ENCODE results near the gene CIC.
A peak's percentile ranks its signal among the peaks of the same experiment; 100 is the strongest.

CIC gene

DNA sequence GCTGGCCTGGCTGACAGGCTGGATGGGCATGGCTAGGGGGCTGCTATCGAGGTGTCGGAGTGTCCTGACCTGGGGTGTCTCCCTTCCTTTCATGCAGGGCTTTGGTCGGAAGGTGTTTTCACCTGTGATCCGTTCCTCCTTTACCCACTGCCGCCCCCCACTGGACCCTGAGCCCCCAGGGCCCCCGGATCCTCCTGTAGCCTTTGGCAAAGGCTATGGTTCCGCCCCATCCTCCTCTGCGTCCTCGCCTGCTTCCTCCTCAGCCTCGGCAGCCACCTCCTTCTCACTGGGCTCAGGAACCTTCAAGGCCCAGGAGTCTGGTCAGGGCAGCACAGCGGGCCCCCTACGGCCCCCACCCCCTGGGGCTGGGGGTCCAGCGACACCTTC, 21.1 kb downstream of the CIC start:
- no peak for DNase-seq

DNA sequence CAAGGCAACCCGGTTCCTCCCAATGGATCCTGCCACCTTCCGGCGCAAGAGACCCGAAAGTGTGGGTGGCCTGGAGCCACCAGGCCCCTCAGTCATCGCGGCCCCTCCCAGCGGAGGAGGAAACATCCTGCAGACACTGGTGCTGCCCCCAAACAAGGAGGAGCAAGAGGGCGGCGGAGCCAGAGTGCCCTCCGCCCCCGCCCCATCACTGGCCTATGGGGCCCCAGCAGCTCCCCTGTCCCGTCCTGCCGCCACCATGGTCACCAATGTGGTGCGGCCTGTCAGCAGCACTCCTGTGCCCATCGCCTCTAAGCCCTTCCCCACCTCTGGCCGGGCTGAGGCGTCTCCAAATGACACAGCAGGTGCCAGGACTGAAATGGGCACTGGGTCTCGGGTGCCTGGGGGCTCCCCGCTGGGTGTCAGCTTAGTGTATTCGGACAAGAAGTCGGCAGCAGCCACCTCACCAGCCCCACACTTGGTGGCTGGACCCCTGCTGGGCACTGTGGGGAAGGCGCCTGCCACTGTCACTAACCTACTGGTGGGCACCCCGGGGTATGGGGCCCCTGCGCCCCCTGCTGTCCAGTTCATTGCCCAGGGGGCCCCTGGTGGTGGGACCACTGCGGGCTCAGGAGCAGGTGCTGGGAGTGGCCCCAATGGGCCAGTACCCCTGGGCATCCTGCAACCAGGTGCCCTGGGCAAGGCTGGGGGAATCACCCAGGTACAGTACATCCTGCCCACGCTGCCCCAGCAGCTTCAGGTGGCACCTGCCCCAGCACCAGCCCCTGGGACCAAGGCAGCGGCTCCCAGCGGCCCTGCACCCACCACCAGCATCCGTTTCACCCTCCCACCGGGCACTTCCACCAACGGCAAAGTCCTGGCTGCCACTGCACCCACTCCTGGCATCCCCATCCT, 21.7 kb downstream of the CIC start:
- DNase-seq: peak; percentile 40

DNA sequence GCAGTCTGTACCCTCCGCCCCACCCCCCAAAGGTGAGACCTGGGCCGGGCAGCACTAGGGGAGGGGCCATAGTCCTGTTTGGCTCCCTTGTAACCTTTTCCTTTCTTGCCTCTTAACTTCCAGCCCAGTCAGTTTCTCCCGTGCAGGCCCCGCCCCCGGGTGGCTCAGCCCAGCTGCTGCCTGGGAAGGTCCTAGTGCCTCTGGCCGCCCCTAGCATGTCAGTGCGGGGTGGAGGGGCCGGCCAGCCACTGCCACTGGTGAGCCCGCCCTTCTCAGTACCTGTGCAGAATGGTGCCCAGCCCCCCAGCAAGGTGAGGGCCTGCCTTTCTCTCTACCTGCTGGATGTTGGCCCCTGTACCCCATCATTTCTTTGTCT, 22.4 kb downstream of the CIC start:
- DNase-seq: no peak

DNA sequence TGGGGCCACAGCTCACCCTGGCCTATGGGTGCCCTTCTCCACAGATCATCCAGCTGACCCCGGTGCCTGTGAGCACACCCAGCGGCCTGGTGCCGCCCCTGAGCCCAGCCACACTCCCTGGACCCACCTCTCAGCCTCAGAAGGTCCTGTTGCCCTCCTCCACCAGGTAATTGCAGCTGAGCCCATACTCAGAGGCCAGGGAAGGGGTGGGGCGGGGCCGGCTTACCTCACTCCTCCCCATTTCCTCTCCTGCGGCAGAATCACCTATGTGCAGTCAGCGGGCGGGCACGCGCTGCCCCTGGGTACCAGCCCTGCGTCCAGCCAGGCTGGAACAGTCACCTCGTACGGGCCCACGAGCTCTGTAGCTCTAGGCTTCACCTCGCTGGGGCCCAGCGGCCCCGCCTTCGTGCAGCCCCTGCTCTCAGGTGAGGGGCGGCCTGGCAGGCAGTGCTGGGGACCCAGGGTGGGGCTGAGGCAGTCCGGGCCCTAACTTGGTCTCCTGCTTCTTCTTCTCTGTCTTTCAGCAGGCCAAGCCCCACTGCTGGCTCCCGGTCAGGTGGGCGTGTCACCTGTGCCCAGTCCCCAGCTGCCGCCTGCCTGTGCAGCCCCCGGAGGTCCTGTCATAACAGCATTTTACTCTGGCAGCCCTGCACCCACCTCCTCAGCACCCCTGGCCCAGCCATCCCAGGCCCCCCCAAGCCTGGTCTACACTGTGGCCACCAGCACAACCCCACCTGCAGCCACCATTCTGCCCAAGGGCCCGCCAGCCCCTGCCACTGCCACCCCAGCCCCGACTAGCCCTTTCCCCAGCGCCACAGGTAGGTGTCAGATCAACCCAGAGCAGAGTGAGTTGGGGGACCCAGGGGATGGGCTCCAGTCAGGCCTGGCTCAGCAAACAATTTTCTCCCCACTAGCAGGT, 23.2 kb downstream of the CIC start:
- no peak for DNase-seq

DNA sequence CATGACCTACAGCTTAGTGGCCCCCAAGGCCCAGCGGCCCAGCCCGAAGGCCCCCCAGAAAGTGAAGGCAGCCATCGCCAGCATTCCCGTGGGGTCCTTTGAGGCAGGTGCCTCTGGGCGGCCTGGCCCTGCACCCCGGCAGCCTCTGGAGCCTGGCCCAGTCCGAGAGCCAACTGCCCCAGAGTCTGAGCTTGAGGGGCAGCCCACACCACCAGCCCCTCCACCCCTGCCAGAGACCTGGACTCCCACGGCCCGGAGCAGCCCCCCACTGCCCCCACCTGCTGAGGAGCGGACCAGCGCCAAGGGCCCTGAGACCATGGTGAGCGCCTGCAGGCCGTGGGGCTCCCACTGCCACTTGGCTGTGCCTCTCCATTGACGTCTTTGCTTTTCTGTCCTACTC, 23.9 kb downstream of the CIC start:
- DNase-seq: no peak

DNA sequence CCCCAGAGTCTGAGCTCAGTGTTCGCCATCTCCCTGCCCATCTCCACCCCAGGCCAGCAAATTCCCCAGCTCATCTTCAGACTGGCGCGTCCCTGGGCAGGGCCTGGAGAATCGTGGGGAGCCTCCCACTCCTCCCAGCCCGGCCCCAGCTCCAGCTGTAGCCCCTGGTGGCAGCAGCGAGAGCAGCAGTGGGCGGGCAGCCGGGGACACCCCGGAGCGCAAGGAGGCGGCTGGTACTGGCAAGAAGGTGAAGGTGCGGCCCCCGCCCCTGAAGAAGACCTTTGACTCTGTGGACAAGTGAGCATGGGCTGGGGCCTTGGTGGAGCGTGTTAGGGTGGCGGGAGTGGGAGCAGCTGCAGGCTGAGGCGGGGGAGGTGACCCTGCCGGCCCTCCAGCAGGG, 24.5 kb downstream of the CIC start:
- DNase-seq: no peak

DNA sequence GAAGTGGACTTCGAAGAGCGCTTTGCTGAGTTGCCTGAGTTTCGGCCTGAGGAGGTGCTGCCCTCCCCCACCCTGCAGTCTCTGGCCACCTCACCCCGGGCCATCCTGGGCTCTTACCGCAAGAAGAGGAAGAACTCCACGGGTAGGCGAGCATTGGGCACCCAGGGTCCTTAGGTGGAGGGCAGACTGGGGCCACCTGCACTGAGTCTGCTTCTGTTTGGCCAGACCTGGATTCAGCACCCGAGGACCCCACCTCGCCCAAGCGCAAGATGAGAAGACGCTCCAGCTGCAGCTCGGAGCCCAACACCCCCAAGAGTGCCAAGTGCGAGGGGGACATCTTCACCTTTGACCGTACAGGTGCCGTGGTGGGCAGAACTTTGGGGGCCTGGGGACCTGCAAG, 24.9 kb downstream of the CIC start:
- no peak for DNase-seq

DNA sequence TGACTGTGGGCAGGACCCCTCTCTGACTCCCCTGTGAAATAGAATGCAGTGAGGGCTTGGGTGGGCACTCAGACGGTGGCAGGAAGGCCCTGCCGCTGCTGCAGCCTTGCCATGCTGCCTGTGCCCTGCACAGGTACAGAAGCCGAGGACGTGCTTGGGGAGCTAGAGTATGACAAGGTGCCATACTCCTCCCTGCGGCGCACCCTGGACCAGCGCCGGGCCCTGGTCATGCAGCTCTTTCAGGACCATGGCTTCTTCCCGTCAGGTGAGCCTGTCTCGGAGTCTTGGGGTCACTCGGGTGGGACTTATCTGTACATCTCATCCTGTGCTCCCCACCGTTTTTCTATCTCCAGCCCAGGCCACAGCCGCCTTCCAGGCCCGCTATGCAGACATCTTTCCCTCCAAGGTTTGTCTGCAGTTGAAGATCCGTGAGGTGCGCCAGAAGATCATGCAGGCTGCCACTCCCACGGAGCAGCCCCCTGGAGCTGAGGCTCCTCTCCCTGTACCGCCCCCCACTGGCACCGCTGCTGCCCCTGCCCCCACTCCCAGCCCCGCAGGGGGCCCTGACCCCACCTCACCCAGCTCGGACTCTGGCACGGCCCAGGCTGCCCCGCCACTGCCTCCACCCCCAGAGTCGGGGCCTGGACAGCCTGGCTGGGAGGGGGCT, 25.6 kb downstream of the CIC start:
- DNase-seq: no peak

DNA sequence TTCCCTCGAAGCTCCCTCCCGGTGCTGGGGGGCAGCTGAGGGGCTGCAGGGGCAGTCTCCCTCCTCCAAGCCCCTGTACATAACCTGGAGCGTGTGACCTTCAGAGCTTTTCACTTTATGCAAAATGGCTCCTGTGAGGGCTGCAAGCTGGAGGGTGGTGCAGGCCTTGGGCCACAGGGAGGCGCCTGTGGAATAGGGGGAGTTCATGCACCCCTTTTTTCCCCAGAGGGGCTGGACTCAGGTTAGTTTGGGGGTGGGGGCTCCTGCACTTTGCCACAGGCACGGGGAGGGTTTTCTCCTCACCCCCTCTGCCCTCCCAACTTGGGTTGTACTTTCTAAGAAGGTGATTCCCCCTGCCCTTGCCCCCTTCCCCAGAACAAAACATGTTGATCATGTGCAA, 26.3 kb downstream of the CIC start:
- DNase-seq: no peak

DNA sequence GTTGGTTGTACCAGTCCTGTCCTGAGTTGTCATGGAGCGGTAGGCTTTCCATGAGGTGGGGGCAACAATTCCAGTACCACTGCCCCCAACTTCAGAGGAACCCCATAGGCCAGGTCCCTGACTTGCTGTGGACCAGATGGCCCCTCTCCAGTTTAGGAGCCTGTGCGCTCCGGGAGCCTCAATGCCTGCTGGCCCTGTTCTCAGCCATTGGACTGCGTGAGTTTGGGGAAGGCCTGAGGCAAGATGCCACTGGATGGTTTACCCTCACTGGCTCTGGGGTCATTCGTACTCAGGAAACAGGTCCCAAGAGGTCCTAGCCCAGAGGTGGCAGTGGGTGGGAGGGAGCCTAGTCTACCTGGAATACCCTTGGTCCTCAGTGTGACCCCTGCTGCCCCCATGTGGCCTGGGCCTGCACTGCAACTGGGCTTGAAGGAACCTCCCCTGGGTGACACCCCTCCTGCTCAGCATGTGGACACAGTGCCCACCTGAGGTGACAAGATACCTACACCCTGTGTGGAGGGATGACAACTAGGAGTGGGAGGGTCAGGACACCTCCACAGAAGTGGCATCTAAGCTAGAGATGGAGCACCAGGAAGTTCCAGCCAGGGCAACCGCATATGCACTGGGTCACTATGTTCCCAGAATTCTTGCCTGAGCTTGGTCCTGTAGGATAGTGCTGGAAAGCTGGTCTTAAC, 26.9 kb downstream of the CIC start:
- no peak for DNase-seq

DNA sequence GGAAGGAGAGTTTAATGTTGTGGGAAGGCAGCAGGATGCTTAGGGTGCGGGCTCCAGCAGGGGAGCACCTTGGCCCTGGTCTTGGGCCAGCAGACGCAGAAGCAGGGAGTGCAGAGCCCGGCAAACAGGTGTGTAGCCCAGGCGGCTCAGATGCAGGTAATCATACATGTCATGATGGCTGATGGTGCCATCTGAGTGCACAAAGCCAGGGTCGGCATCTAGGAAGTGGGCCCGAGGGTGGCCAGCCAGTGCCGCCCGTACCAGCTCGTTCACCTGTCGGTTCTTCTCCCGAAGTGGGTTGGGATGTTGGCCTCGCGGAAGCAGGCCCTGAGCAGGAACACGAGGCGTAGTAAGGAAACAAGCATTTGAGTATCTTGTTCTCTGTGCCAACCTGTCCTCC, 28.0 kb downstream of the CIC start:
- no peak for DNase-seq

DNA sequence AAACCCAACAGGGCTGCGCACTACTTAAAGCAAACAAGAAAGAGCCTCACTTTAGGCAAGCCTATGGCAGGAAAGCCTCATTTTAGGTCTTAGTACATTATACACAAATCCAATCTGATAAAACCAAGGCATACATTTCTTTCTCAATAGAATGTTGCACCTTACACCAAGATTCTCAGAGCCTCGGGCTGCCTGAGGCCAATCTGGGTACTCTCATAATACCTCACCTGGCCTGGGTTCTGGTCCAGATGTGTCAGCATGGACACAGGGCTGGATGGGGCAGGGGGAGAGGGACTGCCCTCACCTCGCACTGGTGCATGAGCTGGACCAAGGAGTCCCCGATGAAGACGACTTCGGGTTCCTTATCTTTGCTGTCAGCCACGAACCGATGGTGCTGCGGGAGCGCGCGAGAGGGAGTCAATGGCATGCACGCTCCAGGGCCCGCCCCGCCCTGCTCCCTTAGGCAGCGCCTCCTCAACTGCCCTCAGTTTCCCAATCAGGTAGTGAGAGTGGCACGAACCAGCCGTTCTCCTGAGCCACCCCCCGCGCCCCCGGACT, 32.7 kb downstream of the CIC start, which contains the start of gene PRR19:
TSS of gene PRR19 (plus strand) at position 487 of the 558 bp plus-strand sequence. CDS start 7,453 bp downstream, outside the sequence.
- no peak for DNase-seq

DNA sequence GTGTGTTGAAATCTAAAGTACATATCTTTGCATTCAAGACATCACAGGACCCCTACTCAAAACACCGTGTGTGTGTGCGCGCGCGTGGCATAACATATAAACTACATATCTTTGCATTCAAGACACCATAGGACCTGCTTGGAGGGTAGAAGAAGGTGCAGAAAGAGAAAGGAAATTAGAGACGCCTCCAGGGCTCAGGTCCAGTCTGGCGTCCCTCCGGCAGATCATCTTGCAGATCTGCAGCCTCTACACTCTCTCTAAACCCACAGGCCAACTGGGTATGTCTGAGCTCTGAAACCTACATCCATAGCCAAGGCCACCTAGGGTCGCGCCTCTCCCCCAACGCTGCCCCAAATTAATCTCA, 34.0 kb downstream of the CIC start:
- DNase-seq: no peak

DNA sequence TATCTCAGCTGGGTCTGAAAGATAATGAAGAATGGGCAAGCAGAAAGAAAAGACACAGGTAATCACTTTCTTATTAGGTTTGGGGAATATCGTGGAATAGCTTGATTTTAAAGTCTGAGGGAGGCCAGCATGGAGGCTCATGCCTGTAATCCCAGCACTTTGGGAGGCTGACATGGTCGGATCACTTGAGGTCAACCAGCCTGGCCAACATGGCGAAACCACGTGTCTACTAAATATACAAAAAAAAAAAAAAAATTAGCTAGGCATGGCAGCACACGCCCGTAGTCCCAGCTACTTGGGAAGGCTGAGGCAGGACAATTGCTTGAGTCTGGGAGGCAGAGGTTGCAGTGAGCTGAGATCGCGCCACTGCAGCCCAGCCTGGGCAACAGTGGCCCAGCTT, 34.8 kb downstream of the CIC start:
- DNase-seq: no peak

DNA sequence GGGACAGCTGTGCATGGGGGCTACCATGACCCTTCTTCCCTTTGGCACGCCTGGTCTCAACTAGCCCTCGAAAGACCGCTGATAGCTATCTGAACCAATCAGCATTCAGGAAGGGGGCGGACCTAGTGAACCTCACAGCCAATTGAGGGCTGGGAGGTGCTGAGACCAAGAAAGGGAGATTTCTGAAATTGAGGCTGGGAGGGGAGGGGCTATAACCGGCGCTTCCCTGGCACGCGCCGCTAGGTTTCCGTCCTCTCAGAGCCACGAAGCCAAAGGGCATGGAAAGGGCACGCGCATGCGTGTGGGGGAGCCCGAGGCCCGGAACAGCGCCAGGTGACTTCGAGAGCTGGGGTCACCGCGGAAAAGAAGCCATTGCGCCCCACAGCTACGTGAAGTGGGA, 37.6 kb downstream of the CIC start:
- no peak for DNase-seq

DNA sequence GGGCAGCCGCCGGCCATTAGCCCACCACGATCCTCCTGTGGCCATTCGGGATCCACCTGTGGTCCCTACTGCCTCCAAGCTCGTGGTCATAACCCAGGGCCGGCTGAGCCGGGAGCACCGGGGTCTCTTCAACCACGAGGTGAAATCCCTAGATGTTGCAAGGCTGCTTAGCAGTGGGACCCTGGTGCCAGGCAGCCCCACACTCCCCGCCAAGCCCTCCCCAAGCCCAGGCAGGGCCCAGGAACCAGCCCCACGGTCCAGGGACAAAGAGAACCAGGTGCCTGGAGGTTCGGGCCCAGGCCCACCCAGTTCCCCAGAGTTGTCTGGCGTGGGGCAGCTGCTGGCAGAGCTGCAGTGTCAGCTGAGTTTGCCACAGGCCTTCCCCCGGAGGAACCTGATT, 40.6 kb downstream of the CIC start:
- no peak for DNase-seq

DNA sequence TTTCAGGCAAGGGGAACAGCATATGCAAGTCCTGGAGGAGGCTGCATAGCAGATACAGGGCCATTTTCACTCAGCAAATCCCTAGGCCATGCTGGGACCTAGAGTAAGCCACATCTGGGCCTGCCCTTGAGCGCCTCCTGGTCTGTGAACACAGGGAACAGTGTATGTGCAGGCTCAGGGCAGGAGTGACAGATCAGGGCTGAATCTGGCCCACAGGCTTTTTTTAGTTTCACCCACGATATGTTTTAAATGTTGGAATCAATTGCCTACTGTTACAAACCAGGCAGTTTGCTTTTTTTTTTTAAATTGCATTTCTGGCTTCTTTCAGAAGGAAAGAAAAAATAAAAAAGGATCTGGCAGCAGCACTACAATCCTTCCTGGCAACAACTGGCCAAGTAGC, 42.6 kb downstream of the CIC start:
- DNase-seq: no peak

DNA sequence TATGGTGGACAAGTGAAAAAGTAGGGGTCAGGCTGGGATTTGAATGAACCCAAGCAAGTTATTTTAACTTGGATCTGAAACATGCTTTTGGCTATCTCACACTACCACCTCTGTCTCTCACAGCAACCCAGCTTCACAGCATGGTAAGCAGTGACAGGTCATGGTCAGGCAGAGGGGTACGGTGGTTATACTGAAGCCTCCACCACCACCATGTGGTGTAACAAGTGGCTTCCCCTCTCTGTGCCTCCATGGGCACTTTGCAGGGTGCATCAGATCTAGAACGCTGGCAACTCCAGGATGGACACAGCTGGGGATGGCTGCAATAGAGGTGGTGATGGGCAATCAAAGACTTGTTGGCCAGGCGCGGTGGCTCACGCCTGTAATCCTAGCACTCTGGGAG, 43.3 kb downstream of the CIC start:
- no peak for DNase-seq

DNA sequence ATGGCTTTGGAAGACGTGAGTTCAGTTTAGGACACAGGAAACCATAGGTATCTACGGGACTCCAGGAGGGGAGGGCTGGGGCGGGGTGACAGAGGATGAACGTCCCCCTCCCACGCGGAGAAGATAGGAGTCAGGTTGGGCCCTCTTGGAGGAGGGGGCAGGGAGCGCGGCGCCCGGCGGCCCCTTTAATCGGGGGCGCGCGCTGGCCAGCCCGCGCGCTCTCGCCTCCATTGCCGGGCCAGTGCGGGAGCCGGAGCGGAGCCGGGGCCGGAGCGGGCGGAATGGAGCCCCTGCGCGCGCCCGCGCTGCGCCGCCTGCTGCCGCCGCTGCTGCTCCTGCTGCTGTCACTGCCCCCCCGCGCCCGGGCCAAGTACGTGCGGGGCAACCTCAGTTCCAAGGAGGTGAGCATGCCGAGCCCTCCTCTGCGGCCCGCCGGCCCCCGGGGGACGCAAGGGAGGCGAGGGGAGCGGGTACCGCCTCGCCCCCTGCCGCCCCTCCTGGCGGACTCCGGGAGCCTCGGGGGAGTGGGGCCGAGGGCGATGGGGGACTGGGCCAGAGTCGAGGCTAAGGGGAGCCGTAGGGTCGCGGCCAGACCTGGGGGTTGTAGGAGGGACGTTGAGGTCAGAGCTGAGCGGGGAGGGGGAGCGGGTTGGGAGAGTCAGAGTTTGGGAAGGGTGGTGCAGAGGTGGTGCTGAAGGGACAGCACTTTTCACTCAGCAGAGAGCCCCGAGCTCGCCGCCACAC, 44.2 kb downstream of the CIC start, which contains the start of gene TMEM145:
TSS of gene TMEM145 (plus strand) at position 214 of the 744 bp plus-strand sequence. CDS start at position 282, 68 bp downstream.
- no peak for DNase-seq

DNA sequence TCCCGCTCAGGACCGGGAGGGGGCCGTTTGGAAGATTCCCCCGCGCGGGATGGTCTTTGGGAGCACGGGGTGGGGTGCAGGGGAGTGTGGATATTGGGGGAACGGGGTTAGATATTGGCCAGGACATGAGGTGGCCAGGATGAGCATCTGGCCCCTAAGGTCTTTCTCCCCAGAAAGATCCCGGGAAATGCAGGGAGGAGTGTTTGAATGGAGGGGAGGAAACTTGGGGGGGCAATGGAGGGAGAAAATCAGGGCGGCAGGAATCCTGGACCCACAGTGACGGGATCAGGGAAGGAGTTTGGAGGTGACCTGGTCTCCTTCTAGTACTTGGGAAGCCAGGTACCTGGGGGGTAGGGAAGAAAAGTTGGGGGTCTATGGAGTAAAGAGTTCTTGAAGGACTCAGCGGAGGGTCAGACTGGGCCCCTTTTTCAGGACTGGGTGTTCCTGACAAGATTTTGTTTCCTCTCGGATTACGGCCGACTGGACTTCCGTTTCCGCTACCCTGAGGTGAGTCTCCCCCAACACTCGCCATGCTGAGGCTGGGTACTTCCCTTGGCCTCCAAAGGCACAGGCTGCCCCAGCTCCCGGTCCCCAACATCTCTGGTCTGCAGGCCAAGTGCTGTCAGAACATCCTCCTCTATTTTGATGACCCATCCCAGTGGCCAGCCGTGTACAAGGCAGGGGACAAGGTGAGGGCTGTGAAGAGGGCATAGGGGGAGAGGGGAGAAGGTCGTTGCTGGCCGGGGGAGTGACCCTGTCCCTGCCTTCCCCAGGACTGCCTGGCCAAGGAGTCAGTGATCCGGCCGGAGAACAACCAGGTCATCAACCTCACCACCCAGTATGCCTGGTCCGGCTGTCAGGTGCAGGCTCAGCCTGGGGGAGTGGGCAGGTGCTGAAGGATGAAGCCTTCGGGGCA, 45.0 kb downstream of the CIC start:
- DNase-seq: no peak
